ENCODE results near the gene DISP3.

The DISP3 gene

DNA sequence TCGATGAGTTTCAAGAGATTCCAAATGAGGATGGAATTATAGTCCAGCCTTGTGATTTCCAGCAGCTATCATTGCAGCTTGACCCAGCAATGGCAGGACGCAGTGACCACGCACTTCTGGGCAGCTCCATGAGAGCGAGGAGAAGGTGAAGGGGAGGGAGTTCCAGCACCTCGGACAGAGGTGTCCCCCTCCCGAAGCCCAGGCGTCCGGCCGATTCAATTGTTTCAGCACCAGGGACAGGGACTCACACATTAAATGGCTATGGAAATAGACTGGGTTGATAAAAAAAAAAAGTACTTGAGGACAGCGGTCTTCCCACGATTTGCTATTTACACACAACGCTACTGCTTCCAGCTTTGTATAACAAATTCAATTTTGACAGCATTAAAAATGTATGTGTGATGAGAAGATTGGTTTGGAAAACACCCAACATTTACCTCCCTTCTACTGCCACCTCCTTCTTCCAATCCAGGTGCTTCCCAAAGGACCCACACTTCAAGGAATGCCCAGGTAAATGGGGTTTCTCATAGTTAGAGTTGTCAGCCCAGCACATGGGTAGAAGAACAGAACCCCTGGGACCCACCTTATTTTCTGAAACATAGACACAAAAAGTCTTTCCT lies 71.8 kb downstream of the DISP3 start:
- TF ChIP-seq, protein P1, sequence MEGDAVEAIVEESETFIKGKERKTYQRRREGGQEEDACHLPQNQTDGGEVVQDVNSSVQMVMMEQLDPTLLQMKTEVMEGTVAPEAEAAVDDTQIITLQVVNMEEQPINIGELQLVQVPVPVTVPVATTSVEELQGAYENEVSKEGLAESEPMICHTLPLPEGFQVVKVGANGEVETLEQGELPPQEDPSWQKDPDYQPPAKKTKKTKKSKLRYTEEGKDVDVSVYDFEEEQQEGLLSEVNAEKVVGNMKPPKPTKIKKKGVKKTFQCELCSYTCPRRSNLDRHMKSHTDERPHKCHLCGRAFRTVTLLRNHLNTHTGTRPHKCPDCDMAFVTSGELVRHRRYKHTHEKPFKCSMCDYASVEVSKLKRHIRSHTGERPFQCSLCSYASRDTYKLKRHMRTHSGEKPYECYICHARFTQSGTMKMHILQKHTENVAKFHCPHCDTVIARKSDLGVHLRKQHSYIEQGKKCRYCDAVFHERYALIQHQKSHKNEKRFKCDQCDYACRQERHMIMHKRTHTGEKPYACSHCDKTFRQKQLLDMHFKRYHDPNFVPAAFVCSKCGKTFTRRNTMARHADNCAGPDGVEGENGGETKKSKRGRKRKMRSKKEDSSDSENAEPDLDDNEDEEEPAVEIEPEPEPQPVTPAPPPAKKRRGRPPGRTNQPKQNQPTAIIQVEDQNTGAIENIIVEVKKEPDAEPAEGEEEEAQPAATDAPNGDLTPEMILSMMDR (IDR thresholded peaks at IDR 0.05), result no peak
- H3K9me3 ChIP-seq, result no peaks in the 10 kb centered on the region
- no peak overlapping the region for H3K4me3 ChIP-seq (ENCODE audit: low read depth in 1 of 2, low read length in 1 of 2)
- peaks cover 33% of the 10 kb centered on the region for H3K27me3 ChIP-seq
- H3K27ac ChIP-seq, result no peak overlapping the region
- no peaks in the 10 kb centered on the region for H3K36me3 ChIP-seq
- no peaks in the 10 kb centered on the region for H3K4me1 ChIP-seq (ENCODE audit: control insufficient read depth in 1 of 2, insufficient read depth in 1 of 2, low read depth in 1 of 2, low read length in 1 of 2)

DNA sequence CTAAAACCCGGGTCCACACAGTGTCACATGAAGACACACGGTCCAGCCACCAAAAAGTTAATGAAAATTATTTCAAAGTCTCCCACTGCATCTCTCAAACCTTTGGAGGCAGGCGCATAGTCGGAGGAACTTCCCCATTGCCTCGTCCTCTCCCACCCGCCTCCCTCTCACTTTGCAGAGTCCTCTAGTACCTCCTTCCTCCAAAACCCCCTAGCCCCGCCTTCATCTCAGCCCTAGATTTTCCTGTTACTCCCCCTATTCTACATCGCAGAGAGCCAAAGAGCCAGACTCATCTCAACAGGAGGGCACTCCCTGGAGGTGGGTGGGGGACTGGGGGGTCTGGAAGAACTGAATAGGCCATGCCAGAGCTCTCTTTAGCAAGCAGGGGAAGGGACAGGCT lies 79.3 kb downstream of the DISP3 start:
- no peaks in the 10 kb centered on the region for H3K9me3 ChIP-seq
- no peaks in the 10 kb centered on the region for H3K4me1 ChIP-seq (ENCODE audit: control insufficient read depth in 1 of 2, insufficient read depth in 1 of 2, low read depth in 1 of 2, low read length in 1 of 2)
- H3K36me3 ChIP-seq, result no peaks in the 10 kb centered on the region
- no peak overlapping the region for H3K27ac ChIP-seq
- TF ChIP-seq, protein P1 (IDR thresholded peaks at IDR 0.05), result no peak
- H3K4me3 ChIP-seq (ENCODE audit: low read depth in 1 of 2, low read length in 1 of 2), result no peak overlapping the region
- peaks cover 50% of the 10 kb centered on the region for H3K27me3 ChIP-seq

DNA sequence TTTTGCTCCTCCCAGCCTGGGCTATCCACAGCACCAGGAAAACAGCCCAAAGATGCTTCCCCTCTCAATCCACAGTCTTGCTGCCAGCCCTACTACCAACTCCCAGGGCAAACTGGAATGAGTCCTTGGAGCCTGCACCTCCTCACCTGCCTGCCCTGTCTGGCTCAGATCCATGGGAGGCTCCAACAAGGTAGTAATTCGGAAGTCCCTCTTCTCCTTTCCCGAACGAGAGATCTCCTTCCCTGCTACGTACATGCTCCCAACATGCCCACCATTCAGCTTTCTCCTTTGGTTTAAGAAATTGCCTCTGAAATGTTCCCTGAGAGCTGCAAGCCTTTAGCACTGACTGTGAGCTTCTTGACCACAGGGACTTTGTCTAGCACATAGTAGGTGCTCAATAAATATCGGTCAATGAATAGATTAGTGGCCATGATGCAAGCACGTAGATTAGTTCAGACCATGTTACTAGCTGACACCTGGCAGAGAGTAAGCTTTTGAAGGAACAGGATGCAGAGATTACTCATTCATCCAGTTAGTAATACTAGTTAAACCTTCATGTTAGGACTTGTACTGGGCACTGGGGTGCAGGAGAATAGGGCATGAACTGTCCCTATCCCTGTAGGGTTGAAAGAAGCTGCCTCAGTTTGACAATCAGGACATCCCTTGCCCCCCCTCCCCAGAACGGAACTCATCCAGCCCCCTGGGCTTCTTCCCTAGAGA lies 80.1 kb downstream of the DISP3 start:
- Histone ChIP-seq H3K9me3 (no peaks in the 10 kb centered on the region), H3K27me3 (peaks cover 50% of the 10 kb centered on the region), H3K27ac (no peak overlapping the region), H3K36me3 (no peaks in the 10 kb centered on the region), H3K4me1 (ENCODE audit: control insufficient read depth in 1 of 2, insufficient read depth in 1 of 2, low read depth in 1 of 2, low read length in 1 of 2) (no peaks in the 10 kb centered on the region), H3K4me3 (ENCODE audit: low read depth in 1 of 2, low read length in 1 of 2) (no peak overlapping the region)
- TF ChIP-seq, protein P1 (IDR thresholded peaks at IDR 0.05), result no peak

DNA sequence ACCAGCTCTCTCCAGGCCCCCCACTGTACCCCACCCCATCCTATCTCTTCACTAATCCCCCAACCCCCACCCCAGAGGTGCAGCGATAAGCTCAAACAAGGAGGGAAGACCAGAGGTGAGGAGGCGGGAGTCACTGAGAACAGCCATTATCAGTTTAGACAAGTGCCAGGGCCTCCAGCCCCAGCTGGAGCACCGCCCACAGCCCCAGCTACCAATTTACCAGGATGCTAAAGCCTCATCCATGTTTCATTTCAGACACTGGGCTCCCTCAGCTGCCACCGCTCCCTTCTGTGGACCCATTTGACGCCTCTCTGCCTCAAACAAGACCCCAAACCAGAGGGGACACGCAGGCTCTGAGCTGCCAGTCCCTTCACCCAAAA lies 80.6 kb downstream of the DISP3 start:
- no peak overlapping the region for H3K4me3 ChIP-seq (ENCODE audit: low read depth in 1 of 2, low read length in 1 of 2)
- H3K27me3 ChIP-seq, result peaks cover 56% of the 10 kb centered on the region
- no peak overlapping the region for H3K27ac ChIP-seq
- H3K4me1 ChIP-seq (ENCODE audit: control insufficient read depth in 1 of 2, insufficient read depth in 1 of 2, low read depth in 1 of 2, low read length in 1 of 2), result no peaks in the 10 kb centered on the region
- no peaks in the 10 kb centered on the region for H3K9me3 ChIP-seq
- TF ChIP-seq, protein P1 (IDR thresholded peaks at IDR 0.05), result no peak
- H3K36me3 ChIP-seq, result no peaks in the 10 kb centered on the region

DNA sequence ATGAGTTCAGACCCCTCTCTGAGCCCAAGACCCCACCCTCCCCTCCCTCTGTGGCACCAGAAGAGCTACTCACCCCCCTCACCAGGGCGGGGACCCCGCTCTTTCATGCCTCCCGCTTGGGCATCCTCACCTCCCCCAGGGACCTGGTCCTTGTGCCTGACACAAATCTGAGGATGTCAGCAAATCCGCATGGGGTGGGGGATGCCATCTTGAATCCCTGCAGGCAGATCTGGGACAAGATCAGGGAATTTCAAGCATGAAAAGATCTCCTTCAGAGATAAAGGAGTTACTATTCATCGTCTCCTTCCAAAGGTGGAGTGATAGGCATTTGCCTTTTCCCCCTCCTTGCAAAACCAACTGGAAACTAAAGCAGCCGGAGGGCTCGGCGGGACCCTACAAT lies 81.1 kb downstream of the DISP3 start:
- no peak overlapping the region for H3K27ac ChIP-seq
- TF ChIP-seq, protein P1 (IDR thresholded peaks at IDR 0.05), result no peak
- no peaks in the 10 kb centered on the region for H3K4me1 ChIP-seq (ENCODE audit: control insufficient read depth in 1 of 2, insufficient read depth in 1 of 2, low read depth in 1 of 2, low read length in 1 of 2)
- H3K36me3 ChIP-seq, result no peaks in the 10 kb centered on the region
- no peak overlapping the region for H3K4me3 ChIP-seq (ENCODE audit: low read depth in 1 of 2, low read length in 1 of 2)
- H3K9me3 ChIP-seq, result no peaks in the 10 kb centered on the region
- H3K27me3 ChIP-seq, result peaks cover 52% of the 10 kb centered on the region

All from neutrophil (primary cell).